Measurements from ENCODE around the gene PDK1. TPM values are rescaled to one million over a fixed set of nuclear protein-coding genes. Genes with fewer than 3 reads are reported as not detected.

The PDK1 gene
- total RNA-seq, 1 experiment from 2014 or later, result 11.7 TPM

GRCh38 chr2:172624996-172625395 is 69.1 kb downstream of the PDK1 start:
- intact Hi-C loops (cut with micrococcal nuclease; ENCODE audit: unreplicated experiment), result no loop called here
- CTCF ChIA-PET, result no interaction called here
- Histone ChIP-seq H3K36me3 (ENCODE audit: control insufficient read depth, insufficient read depth, low read length) (no peaks in the 10 kb centered on the region), H3K4me1 (ENCODE audit: control insufficient read depth, insufficient read depth, low read length) (no peaks in the 10 kb centered on the region), H3K4me3 (ENCODE audit: low read depth in 2 of 2, low read length in 2 of 2) (no peak overlapping the region), H3K9me3 (ENCODE audit: control insufficient read depth, insufficient read depth, low read depth, low read length) (peaks cover 8% of the 10 kb centered on the region; the same call in 1 of the 2 replicates), H3K27me3 (ENCODE audit: control insufficient read depth, insufficient read depth, low read length) (no peaks in the 10 kb centered on the region), H3K27ac (ENCODE audit: low read length) (no peak overlapping the region)
- DNase-seq (ENCODE audit: low read depth, low spot score) (no peak), ATAC-seq (no peak)
- no TSS peak for BruUV-seq (replicated peaks)
- in situ Hi-C loops (cut with HindIII; ENCODE audit: low pct_unique_long_range_greater_than_20kb, low sequenced_read_pairs), result no loop called here
- no peak for TF ChIP-seq POLR2AphosphoS5 (IDR thresholded peaks at IDR 0.05; ENCODE audit: low read depth, low read length)
- TF ChIP-seq SIN3A (IDR thresholded peaks at IDR 0.05; ENCODE audit: borderline replicate concordance, insufficient read depth, low read depth, low read length), result no peak
- TF ChIP-seq REST (IDR thresholded peaks at IDR 0.05; ENCODE audit: insufficient read depth in 1 of 2, low read depth in 2 of 2, low read length in 1 of 2), result no peak
- TF ChIP-seq CTCF (IDR thresholded peaks at IDR 0.05), result no peak
- TF ChIP-seq TCF7L2 (IDR thresholded peaks at IDR 0.05; ENCODE audit: low read depth, low read length), result no peak
- POLR2A ChIA-PET, result no interaction called here

- in situ Hi-C loops (cut with HindIII; ENCODE audit: low pct_unique_long_range_greater_than_20kb, low sequenced_read_pairs), result no loop called here
- no peak for ATAC-seq
These were observed 71.3 kb downstream of the PDK1 start for GRCh38 chr2:172627181-172627580.

More at GRCh38 chr2:172627181-172627580, 71.3 kb downstream of the PDK1 start:
- no peaks in the 10 kb centered on the region for H3K36me3 ChIP-seq (ENCODE audit: control insufficient read depth, insufficient read depth, low read length)
- TF ChIP-seq CTCF (IDR thresholded peaks at IDR 0.05) (no peak), SIN3A (IDR thresholded peaks at IDR 0.05; ENCODE audit: borderline replicate concordance, insufficient read depth, low read depth, low read length) (no peak), REST (IDR thresholded peaks at IDR 0.05; ENCODE audit: insufficient read depth in 1 of 2, low read depth in 2 of 2, low read length in 1 of 2) (no peak), TCF7L2 (IDR thresholded peaks at IDR 0.05; ENCODE audit: low read depth, low read length) (no peak), POLR2AphosphoS5 (IDR thresholded peaks at IDR 0.05; ENCODE audit: low read depth, low read length) (no peak)
- intact Hi-C loops (cut with micrococcal nuclease; ENCODE audit: unreplicated experiment), result no loop called here
- no peak overlapping the region for H3K4me3 ChIP-seq (ENCODE audit: low read depth in 2 of 2, low read length in 2 of 2)
- ChIA-PET CTCF (no interaction called here), POLR2A (no interaction called here)
- H3K4me1 ChIP-seq (ENCODE audit: control insufficient read depth, insufficient read depth, low read length), result no peaks in the 10 kb centered on the region
- H3K9me3 ChIP-seq (ENCODE audit: control insufficient read depth, insufficient read depth, low read depth, low read length), result peaks cover 8% of the 10 kb centered on the region; the same call in 1 of the 2 replicates
- no peak overlapping the region for H3K27ac ChIP-seq (ENCODE audit: low read length)
- H3K27me3 ChIP-seq (ENCODE audit: control insufficient read depth, insufficient read depth, low read length), result no peaks in the 10 kb centered on the region
- no peak for DNase-seq (ENCODE audit: low read depth, low spot score)
- no TSS peak for BruUV-seq (replicated peaks)
